BE2C (cell line): ENCODE measurements around the gene NAA10.

Experiments
- DNase-seq: peaks from one replicate; pipeline ENCODE4 v3.0.0-alpha.2; 2020
- H3K27me3 ChIP-seq: fragments of 250-450 bp; sonication (Bioruptor Pico); 2 replicates; pipeline ENCODE4 v1.5.1; 2020; ENCODE audit warnings: mild to moderate bottlenecking
- H3K36me3 ChIP-seq: fragments of 250-450 bp; sonication (Bioruptor Pico); 2 replicates; pipeline ENCODE4 v1.5.1; 2020; ENCODE audit warnings: mild to moderate bottlenecking
- H3K4me1 ChIP-seq: fragments of 250-450 bp; sonication (Bioruptor Pico); 2 replicates; pipeline ENCODE4 v1.5.1; 2020
- H3K4me3 ChIP-seq: 2 replicates; pipeline ENCODE4 v1.5.1; 2011; ENCODE audit warnings: low read depth, low read length
- H3K9me3 ChIP-seq: fragments of 250-450 bp; sonication (Bioruptor Pico); 2 replicates; pipeline ENCODE4 v1.5.1; 2020
- TF ChIP-seq, protein P1 (sequence below): IDR thresholded peaks from 2 replicates; pipeline ENCODE4 v1.5.1; 2012; ENCODE audit warnings: mild to moderate bottlenecking, low read depth, low read length

Gene NAA10

DNA sequence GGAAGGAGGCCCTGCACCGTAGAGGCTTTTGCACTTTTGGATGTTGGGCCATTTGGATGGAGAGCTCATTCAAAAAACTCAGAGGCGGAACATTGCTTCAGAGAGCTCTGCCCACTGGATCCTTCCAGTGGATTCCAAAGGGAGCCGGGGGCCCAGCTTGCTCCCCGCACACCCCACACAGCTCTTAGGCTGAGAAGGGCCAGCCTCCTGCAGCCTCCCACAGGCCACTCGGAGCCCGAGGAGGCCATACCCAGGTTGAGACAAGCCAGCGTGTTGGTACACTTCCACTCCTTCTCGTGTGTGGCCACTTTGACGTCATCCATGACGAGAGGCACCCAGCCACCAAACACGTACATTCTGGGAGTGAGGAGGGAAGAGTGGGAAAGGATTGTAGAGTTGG is 26.5 kb upstream of the NAA10 start:
- H3K36me3 ChIP-seq, result peaks cover 87% of the 10 kb centered on the region
- H3K9me3 ChIP-seq, result no peaks in the 10 kb centered on the region
- DNase-seq, result no peak
- no peak overlapping the region for H3K4me3 ChIP-seq
- no peaks in the 10 kb centered on the region; the same call in 1 of the 2 replicates for H3K4me1 ChIP-seq
- no peaks in the 10 kb centered on the region for H3K27me3 ChIP-seq
- TF ChIP-seq, protein P1, sequence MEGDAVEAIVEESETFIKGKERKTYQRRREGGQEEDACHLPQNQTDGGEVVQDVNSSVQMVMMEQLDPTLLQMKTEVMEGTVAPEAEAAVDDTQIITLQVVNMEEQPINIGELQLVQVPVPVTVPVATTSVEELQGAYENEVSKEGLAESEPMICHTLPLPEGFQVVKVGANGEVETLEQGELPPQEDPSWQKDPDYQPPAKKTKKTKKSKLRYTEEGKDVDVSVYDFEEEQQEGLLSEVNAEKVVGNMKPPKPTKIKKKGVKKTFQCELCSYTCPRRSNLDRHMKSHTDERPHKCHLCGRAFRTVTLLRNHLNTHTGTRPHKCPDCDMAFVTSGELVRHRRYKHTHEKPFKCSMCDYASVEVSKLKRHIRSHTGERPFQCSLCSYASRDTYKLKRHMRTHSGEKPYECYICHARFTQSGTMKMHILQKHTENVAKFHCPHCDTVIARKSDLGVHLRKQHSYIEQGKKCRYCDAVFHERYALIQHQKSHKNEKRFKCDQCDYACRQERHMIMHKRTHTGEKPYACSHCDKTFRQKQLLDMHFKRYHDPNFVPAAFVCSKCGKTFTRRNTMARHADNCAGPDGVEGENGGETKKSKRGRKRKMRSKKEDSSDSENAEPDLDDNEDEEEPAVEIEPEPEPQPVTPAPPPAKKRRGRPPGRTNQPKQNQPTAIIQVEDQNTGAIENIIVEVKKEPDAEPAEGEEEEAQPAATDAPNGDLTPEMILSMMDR, result no peak

DNA sequence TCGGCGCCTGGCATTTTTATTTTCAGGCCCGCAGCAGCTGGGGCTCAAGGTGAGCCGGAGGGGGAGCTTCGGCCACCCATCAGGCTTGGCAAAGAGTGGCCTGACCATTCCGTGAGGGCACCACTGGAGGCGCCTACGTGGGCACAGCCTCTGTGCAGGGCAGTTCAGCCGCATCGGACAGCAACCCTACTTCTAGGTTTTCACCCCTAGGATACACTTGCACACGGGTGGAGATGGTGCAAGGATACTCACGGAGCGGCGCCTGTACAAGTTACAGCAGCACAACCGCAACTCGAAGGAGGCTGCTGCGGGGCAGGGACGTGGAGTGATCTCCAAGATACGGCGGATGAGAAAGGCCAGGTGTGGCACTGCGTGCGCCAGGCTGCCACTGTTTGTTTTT is 25.9 kb upstream of the NAA10 start:
- Histone ChIP-seq H3K36me3 (peaks cover 92% of the 10 kb centered on the region), H3K9me3 (no peaks in the 10 kb centered on the region), H3K4me3 (no peak overlapping the region), H3K27me3 (no peaks in the 10 kb centered on the region), H3K4me1 (no peaks in the 10 kb centered on the region)
- TF ChIP-seq, protein P1, result no peak
- DNase-seq, result no peak

DNA sequence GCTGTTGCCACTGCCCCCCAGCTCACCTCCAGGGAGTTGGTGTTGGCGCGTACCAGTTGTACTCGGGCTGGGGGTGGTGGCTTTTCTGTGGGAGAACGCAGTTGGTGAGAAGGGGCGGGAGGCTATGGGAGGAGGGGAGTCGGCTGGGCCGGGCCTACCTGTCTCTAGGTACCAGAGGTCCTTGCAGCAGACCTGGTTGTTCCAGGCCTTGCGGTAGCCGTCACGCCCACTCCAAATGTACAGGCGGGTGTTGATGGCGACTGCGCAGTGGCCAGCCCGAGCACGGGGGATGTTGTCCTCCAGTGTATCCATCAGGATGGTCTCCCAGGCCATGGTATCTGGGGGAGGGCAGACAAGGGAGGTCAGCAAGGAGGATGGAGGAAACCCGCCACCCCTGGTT is 25.2 kb upstream of the NAA10 start:
- TF ChIP-seq, protein P1, result no peak
- peaks cover 98% of the 10 kb centered on the region for H3K36me3 ChIP-seq
- H3K9me3 ChIP-seq, result no peaks in the 10 kb centered on the region
- H3K4me3 ChIP-seq, result no peak overlapping the region
- DNase-seq, result no peak
- H3K4me1 ChIP-seq, result no peaks in the 10 kb centered on the region
- H3K27me3 ChIP-seq, result no peaks in the 10 kb centered on the region

DNA sequence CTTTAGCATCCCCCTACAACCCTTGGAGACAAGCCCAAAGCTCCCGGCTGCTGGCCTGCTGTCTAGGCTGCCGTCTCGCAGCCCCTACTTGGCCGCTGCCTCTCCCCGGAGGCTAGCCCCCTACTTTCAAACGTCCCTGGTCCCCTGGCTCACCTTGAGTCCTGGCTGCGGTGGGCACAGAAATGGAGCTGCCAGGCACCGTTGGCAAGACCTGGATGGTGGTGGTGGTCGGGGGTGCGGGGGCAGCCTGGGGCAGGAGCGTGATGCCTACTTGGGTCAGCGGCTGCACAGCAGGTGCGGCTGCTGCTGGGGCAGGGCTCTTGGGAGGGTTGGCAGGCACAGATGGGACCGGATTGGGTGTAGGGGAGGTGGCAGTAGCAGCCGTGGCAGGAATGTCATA is 24.8 kb upstream of the NAA10 start:
- no peaks in the 10 kb centered on the region for H3K9me3 ChIP-seq
- H3K36me3 ChIP-seq, result peaks cover 99% of the 10 kb centered on the region

DNA sequence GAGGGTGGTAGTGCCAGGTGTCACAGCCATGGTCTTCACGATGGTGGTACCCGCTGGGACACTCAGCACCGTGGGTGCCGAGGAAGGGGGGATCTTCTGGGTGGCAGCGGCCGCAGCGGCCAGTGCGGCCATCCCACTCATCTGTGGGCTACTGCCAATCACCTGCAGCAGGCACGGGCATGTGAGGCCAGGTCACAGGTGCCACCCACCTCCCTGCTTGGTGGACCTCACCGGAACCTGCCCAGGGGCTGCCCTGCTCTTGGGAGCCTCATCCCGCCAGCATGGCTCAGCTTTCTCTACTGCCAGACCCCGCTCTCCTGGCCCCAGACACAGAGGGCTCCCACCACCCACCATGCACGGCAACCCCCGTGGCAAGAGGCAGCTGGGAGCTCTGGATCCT is 23.8 kb upstream of the NAA10 start:
- TF ChIP-seq, protein P1, result no peak
- H3K9me3 ChIP-seq, result no peaks in the 10 kb centered on the region
- H3K4me3 ChIP-seq, result no peak overlapping the region
- no peaks in the 10 kb centered on the region for H3K27me3 ChIP-seq
- H3K36me3 ChIP-seq, result peaks cover 99% of the 10 kb centered on the region
- no peaks in the 10 kb centered on the region for H3K4me1 ChIP-seq
- no peak for DNase-seq

More for the DNA sequence above, 24.8 kb upstream of the NAA10 start:
- Histone ChIP-seq H3K4me3 (no peak overlapping the region), H3K27me3 (no peaks in the 10 kb centered on the region), H3K4me1 (no peaks in the 10 kb centered on the region)
- no peak for DNase-seq
- TF ChIP-seq, protein P1, result no peak

DNA sequence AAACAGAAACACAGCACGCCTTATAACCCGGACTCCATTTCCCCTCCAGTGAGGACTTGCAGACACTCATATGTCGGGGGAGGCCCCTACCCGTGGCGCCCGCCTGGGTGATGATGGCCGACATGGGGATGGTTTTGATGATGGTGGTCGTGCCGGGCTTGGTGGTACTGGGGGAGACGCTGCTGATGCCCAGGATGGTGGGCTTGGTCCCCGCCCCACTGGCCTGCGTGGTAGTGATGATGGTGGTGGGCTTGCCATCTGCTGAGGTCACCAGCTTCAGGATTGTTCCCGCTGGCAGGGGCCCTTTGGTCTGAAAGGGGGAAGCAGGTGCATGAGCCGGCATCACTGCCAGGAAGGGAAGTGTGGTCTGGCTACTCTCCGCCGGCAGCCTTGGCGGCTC is 22.4 kb upstream of the NAA10 start:
- H3K9me3 ChIP-seq, result no peaks in the 10 kb centered on the region
- TF ChIP-seq, protein P1, result no peak

More for the DNA sequence above, 22.4 kb upstream of the NAA10 start:
- H3K27me3 ChIP-seq, result no peaks in the 10 kb centered on the region
- peaks cover 99% of the 10 kb centered on the region for H3K36me3 ChIP-seq
- no peak overlapping the region for H3K4me3 ChIP-seq
- DNase-seq, result no peak
- peaks cover 4% of the 10 kb centered on the region; the same call in 1 of the 2 replicates for H3K4me1 ChIP-seq
